ENCODE results near the gene WDR46.
"Not testable (repeated sequence)": the region's sequence is repeated elsewhere in the genome, so short reads cannot be mapped to it uniquely, and the experiment has no call there.

The WDR46 gene

GRCh38 chr6:33279257-33279695 is 9.8 kb downstream of the WDR46 start:
- Histone ChIP-seq H3K4me3 (ENCODE audit: low read length) (no peak overlapping the region), H3K27me3 (ENCODE audit: control insufficient read depth, insufficient read depth, low read length) (no peaks in the 10 kb centered on the region), H3K27ac (ENCODE audit: low read length) (no peak overlapping the region), H3K9ac (ENCODE audit: low read length) (no peak overlapping the region), H3K4me1 (ENCODE audit: control insufficient read depth, low read depth, low read length) (peaks cover 10% of the 10 kb centered on the region), H3K9me3 (ENCODE audit: control insufficient read depth, low read depth, low read length) (no peaks in the 10 kb centered on the region), H3K36me3 (ENCODE audit: control insufficient read depth, low read depth, low read length) (peaks cover 41% of the 10 kb centered on the region)

DNA sequence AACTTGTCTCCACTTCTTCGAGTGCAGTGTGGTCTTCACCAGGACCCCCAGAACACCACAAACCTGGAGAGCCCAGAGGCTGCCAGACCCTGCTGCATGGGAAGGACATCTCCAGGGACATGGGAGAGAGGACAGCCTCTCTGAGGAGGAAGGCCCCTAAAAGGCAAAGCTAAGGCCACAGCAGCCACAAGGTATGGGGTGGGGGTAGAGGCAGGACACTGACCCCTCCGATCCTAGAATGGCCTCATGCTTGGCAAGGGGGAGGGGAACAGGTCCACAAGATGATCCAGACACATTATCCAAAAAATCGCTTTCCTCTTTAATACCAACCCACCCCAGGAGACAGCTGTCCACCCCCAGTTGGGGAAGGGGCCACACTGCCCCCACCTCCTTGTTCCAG is 10.2 kb downstream of the WDR46 start:
- Histone ChIP-seq H3K4me1 (ENCODE audit: control insufficient read depth, low read depth, low read length) (peaks cover 12% of the 10 kb centered on the region), H3K9ac (ENCODE audit: low read length) (no peak overlapping the region), H3K36me3 (ENCODE audit: control insufficient read depth, low read depth, low read length) (peaks cover 45% of the 10 kb centered on the region), H3K9me3 (ENCODE audit: control insufficient read depth, low read depth, low read length) (no peaks in the 10 kb centered on the region), H3K27ac (ENCODE audit: low read length) (no peak overlapping the region), H3K27me3 (ENCODE audit: control insufficient read depth, insufficient read depth, low read length) (no peaks in the 10 kb centered on the region), H3K4me3 (ENCODE audit: low read length) (no peak overlapping the region)

GRCh38 chr6:33278392-33278741 is 10.7 kb downstream of the WDR46 start:
- Histone ChIP-seq H3K9ac (ENCODE audit: low read length) (no peak overlapping the region), H3K36me3 (ENCODE audit: control insufficient read depth, low read depth, low read length) (peaks cover 50% of the 10 kb centered on the region), H3K4me3 (ENCODE audit: low read length) (no peak overlapping the region)

GRCh38 chr6:33277663-33278391 is 11.2 kb downstream of the WDR46 start:
- Histone ChIP-seq H3K9me3 (ENCODE audit: control insufficient read depth, low read depth, low read length) (no peaks in the 10 kb centered on the region), H3K4me3 (ENCODE audit: low read length) (peak overlapping the region; percentile 78), H3K27ac (ENCODE audit: low read length) (peak overlapping the region; percentile 4), H3K27me3 (ENCODE audit: control insufficient read depth, insufficient read depth, low read length) (no peaks in the 10 kb centered on the region), H3K9ac (ENCODE audit: low read length) (peak overlapping the region; percentile 73), H3K36me3 (ENCODE audit: control insufficient read depth, low read depth, low read length) (peaks cover 55% of the 10 kb centered on the region), H3K4me1 (ENCODE audit: control insufficient read depth, low read depth, low read length) (peaks cover 15% of the 10 kb centered on the region)

More at GRCh38 chr6:33278392-33278741, 10.7 kb downstream of the WDR46 start:
- Histone ChIP-seq H3K27ac (ENCODE audit: low read length) (no peak overlapping the region), H3K27me3 (ENCODE audit: control insufficient read depth, insufficient read depth, low read length) (no peaks in the 10 kb centered on the region), H3K4me1 (ENCODE audit: control insufficient read depth, low read depth, low read length) (peaks cover 12% of the 10 kb centered on the region), H3K9me3 (ENCODE audit: control insufficient read depth, low read depth, low read length) (no peaks in the 10 kb centered on the region)

DNA sequence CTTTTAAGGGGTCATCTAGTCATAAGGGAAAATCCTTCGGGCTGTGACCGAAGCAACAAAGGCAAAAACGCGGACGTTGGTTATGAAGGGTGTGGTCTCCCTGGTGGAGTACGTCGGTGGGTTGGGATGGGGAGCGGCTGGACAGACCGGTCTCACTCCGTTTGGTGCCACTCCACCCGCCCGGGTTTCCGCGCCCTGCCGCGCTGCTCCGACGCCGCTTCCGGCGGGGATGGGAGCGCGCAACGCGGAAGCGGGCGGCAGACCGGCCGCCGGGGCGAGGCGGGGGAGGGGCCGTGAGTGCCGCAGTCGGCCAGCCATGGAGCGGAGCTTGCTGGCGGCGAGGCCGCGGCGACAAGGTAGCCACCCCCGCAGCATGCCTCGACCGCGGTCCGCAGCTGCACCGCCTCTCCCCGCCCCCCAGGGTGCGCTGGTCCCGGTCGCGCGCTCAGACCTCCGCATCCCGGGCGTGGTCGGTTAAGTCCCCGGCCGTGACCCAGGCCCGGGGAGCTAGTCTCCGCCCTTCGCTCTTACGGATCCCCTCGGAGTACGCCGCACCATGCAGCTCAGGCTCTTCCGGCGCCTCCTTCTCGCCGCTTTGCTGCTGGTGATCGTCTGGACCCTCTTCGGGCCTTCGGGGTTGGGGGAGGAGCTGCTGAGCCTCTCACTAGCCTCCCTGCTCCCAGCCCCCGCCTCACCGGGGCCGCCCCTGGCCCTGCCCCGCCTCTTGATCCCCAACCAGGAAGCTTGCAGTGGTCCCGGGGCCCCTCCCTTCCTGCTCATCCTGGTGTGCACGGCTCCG is 12.0 kb downstream of the WDR46 start, which contains the start of gene B3GALT4:
Gene B3GALT4, plus strand, starts transcription at position 260 of the 799 bp plus-strand sequence. Its CDS starts 297 bp downstream, at position 557.
- Histone ChIP-seq H3K4me1 (ENCODE audit: control insufficient read depth, low read depth, low read length) (peaks cover 15% of the 10 kb centered on the region), H3K36me3 (ENCODE audit: control insufficient read depth, low read depth, low read length) (peaks cover 55% of the 10 kb centered on the region)

GRCh38 chr6:33276581-33276863 is 12.5 kb downstream of the WDR46 start:
- Histone ChIP-seq H3K27ac (ENCODE audit: low read length) (peak overlapping the region; percentile 51), H3K36me3 (ENCODE audit: control insufficient read depth, low read depth, low read length) (peaks cover 55% of the 10 kb centered on the region), H3K27me3 (ENCODE audit: control insufficient read depth, insufficient read depth, low read length) (no peaks in the 10 kb centered on the region), H3K9me3 (ENCODE audit: control insufficient read depth, low read depth, low read length) (no peaks in the 10 kb centered on the region), H3K9ac (ENCODE audit: low read length) (peak overlapping the region; percentile 73), H3K4me1 (ENCODE audit: control insufficient read depth, low read depth, low read length) (peaks cover 15% of the 10 kb centered on the region), H3K4me3 (ENCODE audit: low read length) (peak overlapping the region; percentile 78)

More for the DNA sequence above, 12.0 kb downstream of the WDR46 start, which contains the start of gene B3GALT4:
- Histone ChIP-seq H3K9ac (ENCODE audit: low read length) (peak within 1 kb of the TSS; percentile 73), H3K9me3 (ENCODE audit: control insufficient read depth, low read depth, low read length) (no peaks in the 10 kb centered on the region), H3K27ac (ENCODE audit: low read length) (peak within 1 kb of the TSS; percentile 51), H3K27me3 (ENCODE audit: control insufficient read depth, insufficient read depth, low read length) (no peaks in the 10 kb centered on the region), H3K4me3 (ENCODE audit: low read length) (peak within 1 kb of the TSS; percentile 78)

- H3K9me3 ChIP-seq (ENCODE audit: control insufficient read depth, low read depth, low read length); H3K27me3 ChIP-seq (ENCODE audit: control insufficient read depth, insufficient read depth, low read length): not testable (repeated sequence)
- Histone ChIP-seq H3K9ac (ENCODE audit: low read length) (peak overlapping the region; percentile 73), H3K27ac (ENCODE audit: low read length) (peak overlapping the region; percentile 51), H3K4me3 (ENCODE audit: low read length) (peak overlapping the region; percentile 78), H3K36me3 (ENCODE audit: control insufficient read depth, low read depth, low read length) (peaks cover 50% of the 10 kb centered on the region), H3K4me1 (ENCODE audit: control insufficient read depth, low read depth, low read length) (peaks cover 15% of the 10 kb centered on the region)
These were observed 13.1 kb downstream of the WDR46 start for GRCh38 chr6:33275795-33276580.

DNA sequence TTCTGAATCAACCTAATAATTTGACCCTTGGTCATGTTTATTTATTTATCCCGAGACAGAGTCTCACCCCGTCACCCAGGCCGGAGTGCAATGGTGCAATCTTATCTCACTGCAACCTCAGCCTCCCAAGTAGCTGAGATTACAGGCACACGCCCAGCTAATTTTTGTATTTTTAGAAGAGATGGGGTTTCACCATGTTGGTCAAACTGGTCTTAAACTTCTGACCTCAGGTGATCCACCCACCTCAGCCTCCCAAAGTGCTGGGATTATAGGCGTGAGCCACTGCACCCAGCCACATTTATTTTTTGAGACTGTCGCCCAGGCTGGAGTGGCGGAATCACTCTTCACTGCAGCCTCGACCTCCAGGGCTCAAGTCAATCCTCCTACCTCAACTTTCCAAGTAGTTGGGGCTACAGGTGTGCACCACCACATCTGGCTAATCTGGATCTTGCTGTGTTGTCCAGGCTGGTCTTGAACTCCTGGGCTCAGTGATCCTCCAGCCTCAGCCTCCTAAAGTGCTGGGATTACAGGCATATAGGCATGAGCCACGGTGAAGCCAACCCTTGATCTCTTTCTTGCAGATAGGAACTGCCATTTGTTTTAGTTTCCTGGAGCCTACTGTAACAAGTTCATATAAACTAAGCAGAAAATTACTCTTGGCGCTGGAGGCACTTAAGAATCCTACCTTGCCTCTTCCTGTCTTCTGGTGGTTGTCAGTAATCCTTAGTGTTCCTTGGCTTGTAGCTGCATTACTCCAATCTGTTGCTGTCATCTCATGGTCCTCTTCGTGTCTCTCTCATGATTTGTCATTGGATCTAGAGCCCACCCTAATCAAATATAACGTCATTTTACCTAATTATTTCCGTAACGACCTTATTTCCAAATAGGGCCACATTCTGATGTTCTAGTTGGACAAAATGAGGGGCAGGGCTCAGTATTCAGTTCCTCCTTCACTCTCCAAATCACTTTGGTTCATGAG is 14.8 kb downstream of the WDR46 start:
- Histone ChIP-seq H3K27ac (ENCODE audit: low read length) (no peak overlapping the region), H3K27me3 (ENCODE audit: control insufficient read depth, insufficient read depth, low read length) (no peaks in the 10 kb centered on the region), H3K9ac (ENCODE audit: low read length) (peak overlapping the region; percentile 8), H3K9me3 (ENCODE audit: control insufficient read depth, low read depth, low read length) (no peaks in the 10 kb centered on the region), H3K36me3 (ENCODE audit: control insufficient read depth, low read depth, low read length) (peaks cover 41% of the 10 kb centered on the region), H3K4me1 (ENCODE audit: control insufficient read depth, low read depth, low read length) (peaks cover 15% of the 10 kb centered on the region), H3K4me3 (ENCODE audit: low read length) (peak overlapping the region; percentile 78)

DNA sequence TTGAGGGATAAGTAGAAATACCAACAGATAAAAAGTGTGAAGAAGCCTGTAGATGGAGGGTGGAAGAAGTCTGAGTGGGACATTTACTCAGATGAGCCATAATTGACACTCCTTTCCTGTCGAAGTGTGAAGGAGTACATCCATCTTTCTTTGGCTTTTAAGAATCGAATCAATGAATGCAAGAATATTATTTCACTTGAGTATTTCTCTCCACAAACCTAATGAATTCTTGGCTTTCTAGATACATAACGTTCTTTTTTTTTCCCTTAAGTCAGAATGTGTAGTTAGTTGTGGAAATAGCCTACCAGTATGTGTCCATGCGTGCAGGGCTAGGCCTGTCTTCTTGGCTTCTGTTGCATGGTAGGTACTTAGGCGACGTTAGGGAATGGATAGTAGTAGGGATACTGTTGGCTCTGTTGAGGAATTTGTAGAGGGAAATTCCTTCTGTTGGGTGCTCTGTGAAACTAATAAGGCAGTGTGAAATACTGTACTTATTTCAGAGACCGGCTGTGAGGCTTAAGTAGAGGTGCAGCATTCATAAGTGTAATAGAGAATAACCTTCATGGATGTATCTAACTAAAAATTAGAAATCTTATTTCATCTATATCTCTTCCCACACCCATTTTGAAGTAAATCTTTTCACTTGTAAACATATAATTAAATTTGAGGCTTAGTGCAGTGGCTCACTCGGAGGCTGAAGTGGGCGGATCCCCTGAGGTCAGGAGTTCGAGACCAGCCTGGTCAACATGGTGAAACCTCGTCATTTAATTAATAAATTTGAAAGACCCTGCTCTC is 15.7 kb downstream of the WDR46 start:
- Histone ChIP-seq H3K4me1 (ENCODE audit: control insufficient read depth, low read depth, low read length) (peaks cover 15% of the 10 kb centered on the region), H3K27ac (ENCODE audit: low read length) (no peak overlapping the region), H3K36me3 (ENCODE audit: control insufficient read depth, low read depth, low read length) (peaks cover 44% of the 10 kb centered on the region), H3K9ac (ENCODE audit: low read length) (peak overlapping the region; percentile 87), H3K4me3 (ENCODE audit: low read length) (peak overlapping the region; percentile 78), H3K27me3 (ENCODE audit: control insufficient read depth, insufficient read depth, low read length) (no peaks in the 10 kb centered on the region), H3K9me3 (ENCODE audit: control insufficient read depth, low read depth, low read length) (no peaks in the 10 kb centered on the region)

Measured in iPS-18a (cell line).